Activated CD8-positive, alpha-beta T cell treated with anti-CD3 and anti-CD28 coated beads, Interleukin-2, amount 10 ng/mL, durations not matched to agents 7 days and 5 days (primary cell): ENCODE results near the gene DMTF1. TPM values are rescaled to one million over a fixed set of nuclear protein-coding genes. Genes with fewer than 3 reads are reported as not detected.
A peak's percentile ranks its signal among the peaks of the same experiment; 100 is the strongest.

Source experiments
- ATAC-seq: fragments of 150-1000 bp; cut with Tn5 transposase; one replicate; pipeline ENCODE4 v1.10.0; 2021; ENCODE audit warnings: moderate library complexity
- CTCF ChIA-PET: fragments of 350-600 bp; sonication (Branson Sonifier 250); formaldehyde crosslinking; loops from one replicate; lab custom pipeline; 2021; ENCODE audit warnings: antibody characterized with exemption; lab: Charles Lee
- POLR2A ChIA-PET: fragments of 350-600 bp; sonication (Branson Sonifier 250); formaldehyde crosslinking; loops from one replicate; lab custom pipeline; 2021; ENCODE audit warnings: antibody characterized with exemption; lab: Charles Lee
- DNase-seq: peaks from one replicate; pipeline ENCODE4 v3.0.0-alpha.2; 2020
- H3K27ac Mint-ChIP-seq: one replicate; pipeline ENCODE4 v1.8.0; 2021; ENCODE audit warnings: mild to moderate bottlenecking, mixed read lengths
- H3K27me3 Mint-ChIP-seq: one replicate; pipeline ENCODE4 v1.8.0; 2021; ENCODE audit warnings: low read depth, mixed read lengths
- H3K36me3 Mint-ChIP-seq: one replicate; pipeline ENCODE4 v1.8.0; 2021; ENCODE audit warnings: low read depth, mixed read lengths
- H3K4me1 Mint-ChIP-seq: one replicate; pipeline ENCODE4 v1.8.0; 2021; ENCODE audit warnings: low read depth, mixed read lengths
- H3K4me3 Mint-ChIP-seq: one replicate; pipeline ENCODE4 v1.8.0; 2021; ENCODE audit warnings: mild to moderate bottlenecking, mixed read lengths
- H3K9me3 Mint-ChIP-seq: one replicate; pipeline ENCODE4 v1.8.0; 2022; ENCODE audit warnings: mixed read lengths; ENCODE audit not compliant: insufficient read depth
- total RNA-seq, 2 experiments: library from RNA; stranded (reverse); gene quantifications; one replicate each; pipeline ENCODE4 v1.2.3, GENCODE V29; 2021

The DMTF1 gene
- total RNA-seq, 2 experiments from 2014 or later, result 94.7 to 96.8 TPM

- H3K4me3 Mint-ChIP-seq, result no peak overlapping the region
- no peaks in the 10 kb centered on the region for H3K4me1 Mint-ChIP-seq
- DNase-seq (no peak), ATAC-seq (no peak)
- H3K27me3 Mint-ChIP-seq, result peaks cover 4% of the 10 kb centered on the region
- no peaks in the 10 kb centered on the region for H3K36me3 Mint-ChIP-seq
- H3K27ac Mint-ChIP-seq, result no peak overlapping the region
- ChIA-PET CTCF (no interaction called here), POLR2A (no interaction called here)
- no peaks in the 10 kb centered on the region for H3K9me3 Mint-ChIP-seq
These were observed 29.1 kb upstream of the DMTF1 start for GRCh38 chr7:87123105-87123504.

GRCh38 chr7:87127019-87127418 is 25.2 kb upstream of the DMTF1 start:
- no peak overlapping the region for H3K4me3 Mint-ChIP-seq
- H3K36me3 Mint-ChIP-seq, result no peaks in the 10 kb centered on the region
- no peak overlapping the region for H3K27ac Mint-ChIP-seq
- POLR2A ChIA-PET, result no interaction called here
- H3K4me1 Mint-ChIP-seq, result no peaks in the 10 kb centered on the region
- H3K27me3 Mint-ChIP-seq, result peaks cover 7% of the 10 kb centered on the region
- ATAC-seq, result no peak
- CTCF ChIA-PET, result no interaction called here
- no peaks in the 10 kb centered on the region for H3K9me3 Mint-ChIP-seq
- DNase-seq, result no peak

- POLR2A ChIA-PET, result no interaction called here
- Mint-ChIP-seq H3K4me3 (no peak overlapping the region), H3K36me3 (no peaks in the 10 kb centered on the region), H3K27ac (no peak overlapping the region), H3K27me3 (peaks cover 11% of the 10 kb centered on the region), H3K9me3 (no peaks in the 10 kb centered on the region), H3K4me1 (no peaks in the 10 kb centered on the region)
- CTCF ChIA-PET, result no interaction called here
- DNase-seq (no peak), ATAC-seq (no peak)
These were observed 23.4 kb upstream of the DMTF1 start for GRCh38 chr7:87128861-87129267.

- no peak overlapping the region for H3K27ac Mint-ChIP-seq
- H3K9me3 Mint-ChIP-seq, result no peaks in the 10 kb centered on the region
- peaks cover 3% of the 10 kb centered on the region for H3K4me1 Mint-ChIP-seq
- ATAC-seq, result no peak
- H3K4me3 Mint-ChIP-seq, result no peak overlapping the region
- H3K27me3 Mint-ChIP-seq, result peaks cover 13% of the 10 kb centered on the region
- CTCF ChIA-PET, result no interaction called here
- POLR2A ChIA-PET, result interaction anchor here (0.6 kb wide), 1 partner anchor 16 kb away, joined by 3 read pairs; no protein-coding TSS in a partner anchor
- DNase-seq, result no peak
- H3K36me3 Mint-ChIP-seq, result no peaks in the 10 kb centered on the region
These were observed 22.9 kb upstream of the DMTF1 start for GRCh38 chr7:87129332-87129731.

GRCh38 chr7:87129848-87130247 is 22.4 kb upstream of the DMTF1 start:
- Mint-ChIP-seq H3K27ac (no peak overlapping the region), H3K36me3 (no peaks in the 10 kb centered on the region), H3K9me3 (no peaks in the 10 kb centered on the region), H3K4me3 (no peak overlapping the region), H3K4me1 (peaks cover 3% of the 10 kb centered on the region), H3K27me3 (peaks cover 13% of the 10 kb centered on the region)
- ATAC-seq (no peak), DNase-seq (no peak)
- POLR2A ChIA-PET, result interaction anchor here (0.6 kb wide), 1 partner anchor 16 kb away, joined by 3 read pairs; no protein-coding TSS in a partner anchor
- CTCF ChIA-PET, result no interaction called here

- ATAC-seq (no peak), DNase-seq (no peak)
- ChIA-PET POLR2A (no interaction called here), CTCF (no interaction called here)
- Mint-ChIP-seq H3K4me3 (no peak overlapping the region), H3K4me1 (peaks cover 3% of the 10 kb centered on the region), H3K9me3 (no peaks in the 10 kb centered on the region), H3K27me3 (peaks cover 14% of the 10 kb centered on the region), H3K27ac (no peak overlapping the region), H3K36me3 (no peaks in the 10 kb centered on the region)
These were observed 20.5 kb upstream of the DMTF1 start for GRCh38 chr7:87131771-87132170.

- H3K36me3 Mint-ChIP-seq, result no peaks in the 10 kb centered on the region
- ChIA-PET POLR2A (no interaction called here), CTCF (interaction anchor here (0.7 kb wide), 1 partner anchor 137 kb away, joined by 3 read pairs; no protein-coding TSS in a partner anchor)
- DNase-seq (no peak), ATAC-seq (no peak)
- no peak overlapping the region for H3K27ac Mint-ChIP-seq
- peaks cover 3% of the 10 kb centered on the region for H3K4me1 Mint-ChIP-seq
- H3K9me3 Mint-ChIP-seq, result no peaks in the 10 kb centered on the region
- H3K27me3 Mint-ChIP-seq, result peaks cover 27% of the 10 kb centered on the region
- H3K4me3 Mint-ChIP-seq, result no peak overlapping the region
These were observed 15.0 kb upstream of the DMTF1 start for GRCh38 chr7:87137271-87137670.

- DNase-seq (no peak), ATAC-seq (no peak)
- H3K36me3 Mint-ChIP-seq, result no peaks in the 10 kb centered on the region
- peaks cover 21% of the 10 kb centered on the region for H3K27me3 Mint-ChIP-seq
- POLR2A ChIA-PET, result no interaction called here
- H3K9me3 Mint-ChIP-seq, result no peaks in the 10 kb centered on the region
- peaks cover 8% of the 10 kb centered on the region for H3K4me1 Mint-ChIP-seq
- H3K27ac Mint-ChIP-seq, result no peak overlapping the region
- CTCF ChIA-PET, result interaction anchor here (1.2 to 1.7 kb wide), 2 partner anchors 9 to 14 kb away, joined by 3 to 4 read pairs; no protein-coding TSS in a partner anchor
- H3K4me3 Mint-ChIP-seq, result no peak overlapping the region
These were observed 12.7 kb upstream of the DMTF1 start for GRCh38 chr7:87139514-87139913.

GRCh38 chr7:87140271-87140748 is 11.9 kb upstream of the DMTF1 start:
- Mint-ChIP-seq H3K4me3 (no peak overlapping the region), H3K36me3 (no peaks in the 10 kb centered on the region), H3K9me3 (no peaks in the 10 kb centered on the region), H3K27ac (no peak overlapping the region), H3K4me1 (peaks cover 12% of the 10 kb centered on the region), H3K27me3 (peaks cover 24% of the 10 kb centered on the region)
- ChIA-PET POLR2A (no interaction called here), CTCF (no interaction called here)
- ATAC-seq (no peak), DNase-seq (no peak)

- ATAC-seq (peak; percentile 39), DNase-seq (no peak)
- Mint-ChIP-seq H3K27ac (no peak overlapping the region), H3K4me3 (no peak overlapping the region), H3K36me3 (no peaks in the 10 kb centered on the region), H3K27me3 (peaks cover 8% of the 10 kb centered on the region), H3K9me3 (no peaks in the 10 kb centered on the region), H3K4me1 (peaks cover 12% of the 10 kb centered on the region)
- CTCF ChIA-PET, result no interaction called here
- POLR2A ChIA-PET, result interaction anchor here (2.6 kb wide), 1 partner anchor 8 kb away, joined by 16 read pairs; the partner anchor contains the start of gene DMTF1
These were observed 8.0 kb upstream of the DMTF1 start for GRCh38 chr7:87144173-87144657.

GRCh38 chr7:87146740-87147386 is 5.4 kb upstream of the DMTF1 start:
- ChIA-PET POLR2A (no interaction called here), CTCF (interaction anchor here (3.6 to 9.5 kb wide), 2 partner anchors 205 to 217 kb away, joined by 43 to 87 read pairs; no protein-coding TSS in a partner anchor)
- H3K27ac Mint-ChIP-seq, result no peak overlapping the region
- peaks cover 22% of the 10 kb centered on the region for H3K4me1 Mint-ChIP-seq
- H3K27me3 Mint-ChIP-seq, result peaks cover 5% of the 10 kb centered on the region
- ATAC-seq, result no peak
- H3K4me3 Mint-ChIP-seq, result no peak overlapping the region
- H3K9me3 Mint-ChIP-seq, result no peaks in the 10 kb centered on the region
- no peak for DNase-seq
- no peaks in the 10 kb centered on the region for H3K36me3 Mint-ChIP-seq

GRCh38 chr7:87147500-87147899 is 4.8 kb upstream of the DMTF1 start:
- ChIA-PET CTCF (interaction anchor here (0.8 to 9.5 kb wide), 15 partner anchors 35 to 237 kb away, joined by 3 to 87 read pairs (median 5); no protein-coding TSS in a partner anchor), POLR2A (no interaction called here)
- no peak overlapping the region for H3K4me3 Mint-ChIP-seq

More at GRCh38 chr7:87147500-87147899, 4.8 kb upstream of the DMTF1 start:
- DNase-seq, result no peak
- no peaks in the 10 kb centered on the region for H3K36me3 Mint-ChIP-seq
- H3K27ac Mint-ChIP-seq, result no peak overlapping the region
- H3K9me3 Mint-ChIP-seq, result no peaks in the 10 kb centered on the region
- ATAC-seq, result no peak
- H3K4me1 Mint-ChIP-seq, result peaks cover 22% of the 10 kb centered on the region
- H3K27me3 Mint-ChIP-seq, result peaks cover 5% of the 10 kb centered on the region
